Neuron (in vitro differentiated cells): ENCODE data around the gene PLPP1.

ENCODE experiments used
- H2AFZ ChIP-seq: one replicate; pipeline ENCODE4 v1.6.1; 2013; ENCODE audit warnings: low read depth, mild to moderate bottlenecking, inconsistent platforms, low read length, moderate library complexity
- H3K27me3 ChIP-seq: one replicate; pipeline ENCODE4 v1.6.1; 2013; ENCODE audit warnings: low read length; ENCODE audit not compliant: insufficient read depth
- H3K36me3 ChIP-seq: one replicate; pipeline ENCODE4 v1.6.1; 2013; ENCODE audit warnings: low read length; ENCODE audit not compliant: insufficient read depth
- H3K4me1 ChIP-seq: one replicate; pipeline ENCODE4 v1.6.1; 2013; ENCODE audit warnings: low read length; ENCODE audit not compliant: insufficient read depth
- H3K4me3 ChIP-seq: 2 replicates; pipeline ENCODE4 v1.5.1; 2013; ENCODE audit warnings: mild to moderate bottlenecking, low read length, moderate library complexity
- H3K9me3 ChIP-seq: one replicate; pipeline ENCODE4 v1.6.1; 2013; ENCODE audit warnings: low read length

The PLPP1 gene

DNA sequence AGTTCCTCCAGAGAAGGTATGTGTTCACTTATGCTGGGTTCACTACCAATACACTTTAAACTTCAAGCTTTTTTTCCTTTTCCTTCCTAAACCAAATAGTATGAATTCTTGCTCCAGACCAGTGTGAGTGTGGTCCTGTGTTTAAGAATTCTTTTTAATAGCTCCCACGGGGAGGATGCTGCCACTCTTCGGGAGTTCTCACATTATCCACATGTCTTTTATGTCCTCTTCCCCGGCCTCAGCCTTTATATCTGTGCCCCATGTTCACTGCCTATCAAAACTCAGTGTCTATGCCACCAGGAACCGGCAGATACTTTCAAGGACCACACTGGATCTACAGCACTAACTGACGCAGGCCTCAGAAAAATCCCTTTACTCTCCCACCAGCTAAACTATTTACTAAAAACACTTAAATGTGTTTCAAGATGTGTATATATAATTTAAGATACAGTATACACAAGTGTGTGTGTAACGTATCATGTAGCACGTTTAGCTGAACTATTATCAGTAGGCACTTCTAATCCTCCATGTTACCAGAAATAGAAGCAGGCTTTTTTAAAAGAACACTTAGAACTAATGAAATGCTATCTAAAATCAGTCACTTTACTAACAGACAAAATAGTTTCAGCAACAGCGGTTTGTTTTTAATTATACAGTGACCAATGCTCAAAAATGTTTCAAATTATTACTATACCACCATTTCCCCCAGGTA is 88.0 kb downstream of the PLPP1 start:
- Histone ChIP-seq H3K27me3 (no peaks in the 10 kb centered on the region), H3K4me3 (no peak overlapping the region), H3K36me3 (no peaks in the 10 kb centered on the region), H3K4me1 (no peaks in the 10 kb centered on the region), H3K9me3 (no peaks in the 10 kb centered on the region), H2AFZ (no peak overlapping the region)

DNA sequence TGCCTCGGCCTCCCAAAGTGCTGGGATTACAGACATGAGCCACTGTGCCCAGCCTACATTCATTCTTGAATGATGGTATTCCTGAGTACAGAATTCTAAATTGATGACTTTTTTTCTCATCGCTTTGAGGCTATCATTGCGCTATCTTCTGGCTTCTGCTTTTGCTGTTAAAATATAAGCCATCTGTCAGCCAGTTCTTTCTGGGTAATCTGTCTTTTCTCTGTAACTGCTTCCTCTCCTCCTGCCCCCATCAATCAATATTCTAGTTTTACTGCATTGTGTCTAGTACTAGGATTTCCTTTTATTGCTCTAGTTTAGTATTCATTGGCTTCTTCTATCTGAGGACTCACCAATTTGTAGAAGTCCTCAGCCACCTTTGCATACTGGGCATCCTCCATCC is 89.0 kb downstream of the PLPP1 start:
- peaks cover 4% of the 10 kb centered on the region for H3K36me3 ChIP-seq
- H2AFZ ChIP-seq: no peak overlapping the region
- no peaks in the 10 kb centered on the region for H3K27me3 ChIP-seq

GRCh38 chr5:55441954-55442353 is 92.8 kb downstream of the PLPP1 start:
- Histone ChIP-seq H3K27me3 (no peaks in the 10 kb centered on the region), H3K4me3 (no peak overlapping the region), H3K9me3 (no peaks in the 10 kb centered on the region), H2AFZ (no peak overlapping the region), H3K36me3 (peaks cover 4% of the 10 kb centered on the region), H3K4me1 (peaks cover 6% of the 10 kb centered on the region)

More for the DNA sequence above, 89.0 kb downstream of the PLPP1 start:
- no peaks in the 10 kb centered on the region for H3K4me1 ChIP-seq
- no peak overlapping the region for H3K4me3 ChIP-seq
- H3K9me3 ChIP-seq: no peaks in the 10 kb centered on the region

DNA sequence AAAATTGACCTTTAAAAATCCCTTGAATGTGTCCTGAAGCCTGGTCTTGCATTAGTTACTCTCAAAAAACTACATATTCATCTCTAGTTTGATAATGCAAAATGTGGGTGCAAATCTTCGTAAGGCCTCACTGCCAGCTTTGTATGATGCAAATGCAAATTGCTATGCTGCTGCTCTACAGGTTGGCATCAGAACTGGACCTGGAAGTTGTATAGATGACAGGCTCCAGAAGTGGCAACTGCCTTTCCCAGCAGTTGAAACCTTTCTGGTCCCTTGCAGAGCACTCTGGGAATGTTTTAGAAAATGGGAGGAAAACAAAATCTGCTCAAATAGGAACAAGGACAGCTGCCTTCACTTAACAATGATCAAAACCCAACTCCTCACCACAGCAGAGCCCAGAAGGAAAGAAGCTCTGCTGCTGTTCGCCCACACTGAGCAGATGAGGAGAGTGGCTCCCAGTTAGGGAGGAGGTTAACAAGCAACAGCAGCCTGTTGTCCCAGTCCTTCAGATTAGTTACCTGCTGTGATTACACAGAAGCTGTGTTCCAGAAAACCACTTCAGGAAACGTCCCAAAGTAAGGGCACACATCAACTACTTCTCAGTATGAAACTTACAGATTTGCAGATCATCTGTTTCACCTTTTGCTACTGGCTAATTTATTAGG is 93.5 kb downstream of the PLPP1 start:
- Histone ChIP-seq H3K9me3 (no peaks in the 10 kb centered on the region), H2AFZ (no peak overlapping the region), H3K4me1 (peaks cover 6% of the 10 kb centered on the region), H3K4me3 (no peak overlapping the region), H3K36me3 (peaks cover 4% of the 10 kb centered on the region), H3K27me3 (no peaks in the 10 kb centered on the region)

DNA sequence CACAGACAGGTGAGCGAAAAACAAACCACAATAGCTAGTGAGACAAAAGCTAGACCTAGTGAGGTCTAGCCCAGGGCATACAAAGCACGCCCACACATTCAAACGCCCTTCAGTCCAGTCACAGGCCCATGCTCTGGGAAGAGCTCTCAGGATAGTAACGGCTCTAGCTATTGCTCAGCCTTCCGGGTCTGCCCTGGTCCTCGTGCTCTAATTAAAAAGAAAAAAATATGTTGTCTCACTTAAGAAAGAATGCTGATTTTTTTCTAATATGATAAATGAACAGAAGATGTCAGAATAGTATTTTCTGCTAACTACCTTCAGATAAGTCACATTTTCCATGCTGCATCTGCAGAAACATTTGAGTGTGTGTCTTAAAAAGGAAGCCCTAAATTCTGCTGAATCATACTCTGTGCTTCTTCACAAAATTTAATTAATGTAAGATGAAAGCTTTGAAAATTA is 94.5 kb downstream of the PLPP1 start:
- Histone ChIP-seq H3K36me3 (peaks cover 4% of the 10 kb centered on the region), H3K27me3 (no peaks in the 10 kb centered on the region), H3K9me3 (no peaks in the 10 kb centered on the region), H3K4me3 (no peak overlapping the region), H2AFZ (no peak overlapping the region), H3K4me1 (peaks cover 6% of the 10 kb centered on the region)

GRCh38 chr5:55438998-55439397 is 95.8 kb downstream of the PLPP1 start:
- H3K27me3 ChIP-seq: no peaks in the 10 kb centered on the region
- peaks cover 6% of the 10 kb centered on the region for H3K4me1 ChIP-seq
- H2AFZ ChIP-seq: no peak overlapping the region
- peaks cover 4% of the 10 kb centered on the region for H3K36me3 ChIP-seq
- H3K9me3 ChIP-seq: no peaks in the 10 kb centered on the region
- H3K4me3 ChIP-seq: no peak overlapping the region

DNA sequence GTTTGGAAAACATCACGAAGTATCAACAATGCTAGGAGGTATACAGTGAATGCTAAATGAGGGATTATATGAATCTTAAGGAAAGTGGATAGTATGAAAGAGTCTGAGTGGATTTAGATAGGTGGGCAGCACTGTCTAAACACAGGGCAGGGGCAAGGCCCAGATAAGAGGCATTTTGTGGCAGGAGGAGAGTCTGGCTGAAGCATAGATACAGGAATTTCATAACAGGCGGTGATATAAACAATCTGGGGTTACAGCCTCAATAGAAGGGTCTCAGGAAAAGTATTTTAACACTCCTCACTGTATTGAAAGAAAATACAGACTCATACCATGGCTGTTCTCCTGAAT is 96.9 kb downstream of the PLPP1 start:
- Histone ChIP-seq H3K9me3 (no peaks in the 10 kb centered on the region), H3K27me3 (no peaks in the 10 kb centered on the region), H3K36me3 (peaks cover 4% of the 10 kb centered on the region), H2AFZ (no peak overlapping the region), H3K4me3 (no peak overlapping the region), H3K4me1 (peaks cover 6% of the 10 kb centered on the region)

- Histone ChIP-seq H3K9me3 (no peaks in the 10 kb centered on the region), H2AFZ (no peak overlapping the region), H3K4me1 (peaks cover 6% of the 10 kb centered on the region), H3K36me3 (peaks cover 4% of the 10 kb centered on the region), H3K4me3 (no peak overlapping the region), H3K27me3 (no peaks in the 10 kb centered on the region)
These were observed 97.3 kb downstream of the PLPP1 start for GRCh38 chr5:55437452-55437851.

DNA sequence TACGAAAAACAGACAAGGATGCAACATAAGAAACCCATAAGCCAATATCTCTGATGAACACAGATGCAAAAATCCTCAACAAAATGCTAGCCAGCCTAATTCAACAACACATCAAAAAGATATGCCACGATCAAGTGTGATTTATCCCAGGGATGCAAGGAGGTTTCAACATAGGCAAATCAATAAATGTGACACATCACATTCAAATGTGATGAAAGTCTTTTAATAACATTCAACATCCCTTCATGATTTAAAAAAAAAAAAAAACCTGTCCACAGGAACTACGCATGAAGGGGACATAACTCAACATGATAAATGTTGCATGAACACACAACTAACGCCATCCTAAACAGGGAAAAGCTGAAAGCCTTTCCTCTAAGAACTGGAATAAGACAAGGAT is 102.2 kb downstream of the PLPP1 start:
- Histone ChIP-seq H2AFZ (no peak overlapping the region), H3K27me3 (no peaks in the 10 kb centered on the region), H3K9me3 (peaks cover 7% of the 10 kb centered on the region), H3K36me3 (peaks cover 28% of the 10 kb centered on the region), H3K4me3 (no peak overlapping the region), H3K4me1 (no peaks in the 10 kb centered on the region)

DNA sequence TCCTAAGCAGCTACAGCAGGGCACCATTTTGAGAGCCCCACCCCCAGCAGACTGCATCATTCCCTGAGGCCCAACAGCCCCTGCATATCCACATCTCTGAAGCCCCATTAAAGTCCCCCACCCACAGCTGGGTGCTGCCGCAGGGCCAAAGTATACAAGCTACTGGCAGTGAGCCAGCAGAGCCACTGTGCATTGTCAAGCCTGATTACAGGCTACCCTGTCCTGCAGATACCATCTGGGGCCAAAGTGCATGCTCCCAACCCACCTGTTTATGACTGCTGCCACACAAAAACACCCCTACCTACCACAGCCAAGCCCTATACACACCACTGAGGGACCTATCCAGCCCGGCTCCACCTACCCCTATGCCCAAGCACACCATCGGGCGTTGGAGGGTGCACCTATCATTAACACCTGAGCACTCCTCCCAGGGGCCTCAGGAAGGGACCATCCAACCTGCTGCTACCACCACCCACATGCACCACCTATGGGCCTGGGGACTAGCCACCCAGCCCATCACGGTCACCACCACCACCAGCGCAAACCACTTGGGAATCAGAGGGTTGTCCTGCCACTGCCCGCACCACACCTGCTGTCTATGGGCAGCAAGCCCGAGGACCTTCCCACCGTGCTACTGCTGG is 105.0 kb downstream of the PLPP1 start:
- Histone ChIP-seq H3K4me1 (no peaks in the 10 kb centered on the region), H3K4me3 (no peak overlapping the region), H2AFZ (no peak overlapping the region), H3K36me3 (peaks cover 43% of the 10 kb centered on the region), H3K27me3 (no peaks in the 10 kb centered on the region), H3K9me3 (peaks cover 7% of the 10 kb centered on the region)

GRCh38 chr5:55429221-55429612 is 105.5 kb downstream of the PLPP1 start:
- Histone ChIP-seq H2AFZ (no peak overlapping the region), H3K27me3 (no peaks in the 10 kb centered on the region), H3K9me3 (peaks cover 7% of the 10 kb centered on the region), H3K4me3 (no peak overlapping the region), H3K36me3 (peaks cover 48% of the 10 kb centered on the region), H3K4me1 (no peaks in the 10 kb centered on the region)

DNA sequence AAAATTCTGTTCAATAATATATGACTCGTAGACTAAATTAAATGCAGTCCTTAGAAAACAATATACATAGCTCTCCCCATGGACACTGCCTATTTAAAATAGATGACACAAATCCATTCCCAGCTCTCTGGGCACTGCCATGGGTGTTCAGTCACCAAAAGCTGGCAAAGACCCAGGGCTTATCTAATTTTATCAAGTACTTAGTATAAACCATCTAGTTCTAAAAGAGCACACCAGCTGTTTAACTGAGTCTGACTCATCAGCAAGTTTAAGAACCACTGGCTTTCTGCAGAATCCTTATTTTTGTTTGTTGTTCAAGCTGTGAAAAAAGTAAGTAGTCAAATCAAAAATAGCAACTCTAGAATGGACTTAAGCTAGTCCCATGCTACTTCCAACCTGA is 107.6 kb downstream of the PLPP1 start:
- H3K4me3 ChIP-seq: no peak overlapping the region
- H3K4me1 ChIP-seq: no peaks in the 10 kb centered on the region
- H3K9me3 ChIP-seq: peaks cover 7% of the 10 kb centered on the region
- no peak overlapping the region for H2AFZ ChIP-seq
- H3K27me3 ChIP-seq: no peaks in the 10 kb centered on the region
- H3K36me3 ChIP-seq: peaks cover 64% of the 10 kb centered on the region

GRCh38 chr5:55426455-55426854 is 108.3 kb downstream of the PLPP1 start:
- H2AFZ ChIP-seq: no peak overlapping the region
- H3K4me3 ChIP-seq: no peak overlapping the region
- H3K27me3 ChIP-seq: no peaks in the 10 kb centered on the region
- H3K36me3 ChIP-seq: peaks cover 66% of the 10 kb centered on the region
- H3K9me3 ChIP-seq: peaks cover 7% of the 10 kb centered on the region
- no peaks in the 10 kb centered on the region for H3K4me1 ChIP-seq
